Lung (tissue), 12 donors: Measurements from ENCODE around the gene PKP1. TPM values are rescaled to one million over a fixed set of nuclear protein-coding genes. Genes with fewer than 3 reads are reported as not detected.

Experiments
- ATAC-seq: fragments of 200-7000 bp; cut with Tn5 transposase; one replicate; pipeline ENCODE4 v1.9.1; 2020; ENCODE audit warnings: moderate number of reproducible peaks; ENCODE audit not compliant: insufficient read depth, low FRiP score
- DNase-seq, 3 donors: peaks; one replicate each; pipeline ENCODE4 v3.0.0-alpha.2; 2013 to 2017
- H3K27ac ChIP-seq, 2 donors: one replicate each; pipeline ENCODE4 v1.5.1; 2013; ENCODE audit warnings: mild to moderate bottlenecking in 2 of 2, moderate library complexity in 2 of 2, control low read depth in 1 of 2, inconsistent platforms in 1 of 2, low read depth in 1 of 2, low read length in 1 of 2
- H3K27me3 ChIP-seq, 3 donors: one replicate each; pipeline ENCODE4 v1.5.1; 2013; ENCODE audit warnings: low read length in 2 of 3; ENCODE audit not compliant: control insufficient read depth in 3 of 3, insufficient read depth in 3 of 3
- H3K36me3 ChIP-seq, 4 donors: one replicate each; pipeline ENCODE4 v1.5.1; 2013; ENCODE audit warnings: low read length in 4 of 4, mild to moderate bottlenecking in 1 of 4, moderate library complexity in 1 of 4; ENCODE audit not compliant: control insufficient read depth in 4 of 4, insufficient read depth in 4 of 4
- H3K4me1 ChIP-seq, 5 donors: one replicate each; pipeline ENCODE4 v1.5.1; 2013; ENCODE audit warnings: low read length in 5 of 5, mild to moderate bottlenecking in 2 of 5, moderate library complexity in 1 of 5; ENCODE audit not compliant: control insufficient read depth in 5 of 5, insufficient read depth in 5 of 5
- H3K4me3 ChIP-seq: one replicate; pipeline ENCODE4 v1.5.1; 2013; ENCODE audit warnings: mild to moderate bottlenecking, control low read depth, moderate library complexity
- H3K9ac ChIP-seq, 2 donors: one replicate each; pipeline ENCODE4 v1.5.1; 2013; ENCODE audit warnings: low read length in 2 of 2, control low read depth in 1 of 2; ENCODE audit not compliant: insufficient read depth in 1 of 2
- H3K9me3 ChIP-seq, 4 donors: one replicate each; pipeline ENCODE4 v1.5.1; 2013; ENCODE audit warnings: low read length in 3 of 4, mild to moderate bottlenecking in 1 of 4, moderate library complexity in 1 of 4; ENCODE audit not compliant: control insufficient read depth in 4 of 4, insufficient read depth in 3 of 4
- WGBS, 2 donors: extraction: QIAGEN DNeasy Blood & Tissue Kit; methylation state at CpG; one replicate each; pipeline ENCODE4 v1.1.7; 2013; 5-methylcytosine and 5-hydroxymethylcytosine counted together
- polyA plus RNA-seq, 2 donors: library from polyadenylated mRNA; stranded (reverse); fragments of 200-250 nt; gene quantifications; one replicate each; pipeline ENCODE4 v1.2.1, GENCODE V29; 2013
- total RNA-seq, 2 donors: library from RNA; depleted of rRNA in 1 of 2; stranded (reverse); fragments of >200 nt in 1 of 2; gene quantifications; one replicate each; pipeline ENCODE4 v1.2.1, GENCODE V29; 2014 to 2021
- TF ChIP-seq, protein P1 (sequence below): IDR thresholded peaks from 2 replicates; pipeline ENCODE4 v1.5.1; 2012; ENCODE audit warnings: mild to moderate bottlenecking; ENCODE audit errors: control extremely low read depth, extremely low read depth
- donor health status: control.
- donor health status: control.
- donor health status: Bipolar disorder and iron deficiency.
- donor health status: healthy.
- donor health status: DM: yes; HTN: yes; CAD: no.

Gene PKP1
- total and polyA plus RNA-seq, 4 donors: 0.88 to 14.2 (median 3.1) TPM

DNA sequence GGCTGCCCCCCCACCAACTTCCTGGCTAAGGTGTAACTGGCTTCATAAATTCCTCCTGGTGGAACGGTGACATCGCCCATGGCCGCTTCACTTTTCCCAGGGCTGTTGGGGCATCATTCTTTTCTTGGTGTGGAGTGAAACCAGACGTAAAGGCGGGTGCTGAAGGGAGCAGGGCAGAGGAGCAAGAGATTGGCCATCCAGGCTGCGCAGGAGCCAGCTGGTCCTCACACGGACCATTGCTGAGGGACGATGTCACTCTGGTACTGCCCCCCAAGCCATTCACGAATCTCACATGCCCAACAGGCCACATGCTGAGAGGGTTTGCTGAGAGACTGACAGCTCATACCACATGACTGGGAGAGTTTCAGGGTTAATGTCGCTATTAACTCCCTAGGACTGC lies 10.5 kb upstream of the PKP1 start:
- Histone ChIP-seq H3K27ac (no peak overlapping the region), H3K9me3 (no peaks in the 10 kb centered on the region), H3K9ac (no peak overlapping the region), H3K4me3 (no peak overlapping the region), H3K4me1 (peaks cover 0 to 9% (median 3%) of the 10 kb centered on the region in 5 donors), H3K36me3 (no peaks in the 10 kb centered on the region), H3K27me3 (peaks cover 0 to 2% (median 0%) of the 10 kb centered on the region in 3 donors)
- no peak for DNase-seq
- 89 to 90% methylated on average over 10 of the region's 10 CpGs for WGBS, 2 donors
- TF ChIP-seq, protein P1, sequence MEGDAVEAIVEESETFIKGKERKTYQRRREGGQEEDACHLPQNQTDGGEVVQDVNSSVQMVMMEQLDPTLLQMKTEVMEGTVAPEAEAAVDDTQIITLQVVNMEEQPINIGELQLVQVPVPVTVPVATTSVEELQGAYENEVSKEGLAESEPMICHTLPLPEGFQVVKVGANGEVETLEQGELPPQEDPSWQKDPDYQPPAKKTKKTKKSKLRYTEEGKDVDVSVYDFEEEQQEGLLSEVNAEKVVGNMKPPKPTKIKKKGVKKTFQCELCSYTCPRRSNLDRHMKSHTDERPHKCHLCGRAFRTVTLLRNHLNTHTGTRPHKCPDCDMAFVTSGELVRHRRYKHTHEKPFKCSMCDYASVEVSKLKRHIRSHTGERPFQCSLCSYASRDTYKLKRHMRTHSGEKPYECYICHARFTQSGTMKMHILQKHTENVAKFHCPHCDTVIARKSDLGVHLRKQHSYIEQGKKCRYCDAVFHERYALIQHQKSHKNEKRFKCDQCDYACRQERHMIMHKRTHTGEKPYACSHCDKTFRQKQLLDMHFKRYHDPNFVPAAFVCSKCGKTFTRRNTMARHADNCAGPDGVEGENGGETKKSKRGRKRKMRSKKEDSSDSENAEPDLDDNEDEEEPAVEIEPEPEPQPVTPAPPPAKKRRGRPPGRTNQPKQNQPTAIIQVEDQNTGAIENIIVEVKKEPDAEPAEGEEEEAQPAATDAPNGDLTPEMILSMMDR: no peak
- ATAC-seq: no peak

DNA sequence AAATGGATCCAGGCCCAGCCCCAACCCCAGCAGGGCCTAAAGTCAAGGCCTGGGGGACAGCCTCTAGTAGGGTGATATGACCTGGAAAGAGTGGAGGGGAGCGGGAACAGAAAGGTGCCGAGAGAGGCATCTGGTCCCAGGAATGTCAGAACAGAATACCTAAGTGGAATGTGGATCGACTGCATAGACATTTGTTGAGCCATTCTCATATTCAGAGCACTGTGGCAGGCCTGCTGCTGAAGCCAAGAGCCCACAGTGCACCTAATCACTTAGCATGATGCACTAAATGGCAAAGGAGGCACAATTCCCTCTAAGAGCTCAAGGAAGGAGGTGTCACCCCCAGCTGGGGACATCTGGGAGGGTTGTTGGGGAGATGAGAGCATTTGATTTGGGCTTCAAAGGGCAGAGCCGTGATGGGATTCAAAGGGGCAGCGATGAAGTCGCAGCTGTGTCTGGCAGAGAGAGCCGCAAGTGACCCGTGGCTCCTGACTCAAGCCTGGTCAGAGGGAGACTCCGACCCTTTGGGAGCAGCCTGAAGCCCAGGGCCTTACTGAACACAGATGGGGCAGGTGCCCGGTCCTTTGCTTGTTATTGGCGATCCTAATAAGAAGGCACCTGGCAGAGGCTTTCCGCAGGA lies 8.6 kb upstream of the PKP1 start:
- Histone ChIP-seq H3K9ac (no peak overlapping the region), H3K4me3 (no peak overlapping the region), H3K9me3 (no peaks in the 10 kb centered on the region), H3K27ac (peak overlapping the region in 1 of 2 donors; percentile 62), H3K4me1 (peaks cover 0 to 7% (median 0%) of the 10 kb centered on the region in 5 donors), H3K27me3 (no peaks in the 10 kb centered on the region), H3K36me3 (no peaks in the 10 kb centered on the region)
- ATAC-seq: no peak
- TF ChIP-seq, protein P1: no peak
- WGBS, 2 donors: 95% methylated on average over 12 of the region's 12 CpGs
- no peak for DNase-seq

DNA sequence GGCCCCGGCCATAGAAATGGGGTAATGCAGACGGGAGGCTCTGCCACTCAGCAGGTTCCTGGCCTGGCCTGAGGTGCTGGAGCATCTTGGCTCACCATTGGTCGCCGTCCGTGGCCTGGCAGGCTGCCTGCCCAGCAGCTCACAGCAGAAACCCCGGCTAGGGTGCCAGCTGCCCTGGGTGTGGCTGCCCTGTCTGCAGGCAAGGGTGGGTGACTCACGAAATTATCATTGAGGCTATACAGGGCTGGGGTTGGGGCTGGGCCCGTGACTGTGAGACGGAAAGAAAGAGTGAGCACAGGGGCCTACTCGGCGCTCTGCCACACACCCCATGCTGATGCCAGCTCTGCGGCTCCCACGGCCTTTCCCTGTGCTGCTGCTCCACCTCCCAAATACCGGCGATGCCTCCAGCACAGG lies 8.0 kb upstream of the PKP1 start:
- no peak overlapping the region for H3K9ac ChIP-seq
- 82 to 83% methylated on average over 15 of the region's 15 CpGs for WGBS, 2 donors
- H3K27ac ChIP-seq: peak overlapping the region in 1 of 2 donors; percentile 62

More for the DNA sequence above, 8.0 kb upstream of the PKP1 start:
- H3K27me3 ChIP-seq: no peaks in the 10 kb centered on the region
- TF ChIP-seq, protein P1: no peak
- DNase-seq (no peak), ATAC-seq (no peak)
- H3K36me3 ChIP-seq: no peaks in the 10 kb centered on the region
- peaks cover 0 to 7% (median 0%) of the 10 kb centered on the region in 5 donors for H3K4me1 ChIP-seq
- H3K4me3 ChIP-seq: no peak overlapping the region
- H3K9me3 ChIP-seq: no peaks in the 10 kb centered on the region
